Breast epithelium (tissue), 3 donors: ENCODE results near the gene GSG1L2.

Experiments used
- POLR2A ChIP-seq: fragments of 450-650 bp; IDR thresholded peaks from one replicate; pipeline ENCODE4 v1.6.1; 2016; ENCODE audit warnings: antibody characterized with exemption, mild to moderate bottlenecking, moderate library complexity
- TF ChIP-seq, protein P1 (sequence below), 3 donors: fragments of 450-650 bp; IDR thresholded peaks; one replicate each; pipeline ENCODE4 v1.5.1; 2016 to 2017; ENCODE audit warnings: antibody characterized with exemption in 3 of 3, mild to moderate bottlenecking in 3 of 3, moderate library complexity in 3 of 3

DNA sequence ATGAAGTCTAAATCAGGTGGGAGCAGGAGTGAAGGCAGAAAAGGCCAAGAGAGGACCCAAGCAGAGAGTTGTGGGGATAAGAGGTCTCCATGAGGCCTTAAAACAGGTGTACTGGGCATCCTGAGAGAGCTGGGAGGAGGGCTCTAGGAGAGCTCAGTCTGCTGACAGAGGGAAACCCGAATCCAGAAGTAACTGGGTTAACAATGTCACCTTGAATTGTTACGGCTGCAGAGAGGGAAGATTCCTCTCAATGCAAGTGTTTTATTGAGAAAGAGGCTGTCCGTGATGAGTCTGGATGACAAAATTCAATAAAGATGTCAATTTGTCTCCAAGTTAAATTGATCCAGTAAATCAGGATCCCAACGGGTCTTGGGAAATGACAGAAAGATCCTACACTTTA lies 38.8 kb downstream of the GSG1L2 start:
- TF ChIP-seq, protein P1, sequence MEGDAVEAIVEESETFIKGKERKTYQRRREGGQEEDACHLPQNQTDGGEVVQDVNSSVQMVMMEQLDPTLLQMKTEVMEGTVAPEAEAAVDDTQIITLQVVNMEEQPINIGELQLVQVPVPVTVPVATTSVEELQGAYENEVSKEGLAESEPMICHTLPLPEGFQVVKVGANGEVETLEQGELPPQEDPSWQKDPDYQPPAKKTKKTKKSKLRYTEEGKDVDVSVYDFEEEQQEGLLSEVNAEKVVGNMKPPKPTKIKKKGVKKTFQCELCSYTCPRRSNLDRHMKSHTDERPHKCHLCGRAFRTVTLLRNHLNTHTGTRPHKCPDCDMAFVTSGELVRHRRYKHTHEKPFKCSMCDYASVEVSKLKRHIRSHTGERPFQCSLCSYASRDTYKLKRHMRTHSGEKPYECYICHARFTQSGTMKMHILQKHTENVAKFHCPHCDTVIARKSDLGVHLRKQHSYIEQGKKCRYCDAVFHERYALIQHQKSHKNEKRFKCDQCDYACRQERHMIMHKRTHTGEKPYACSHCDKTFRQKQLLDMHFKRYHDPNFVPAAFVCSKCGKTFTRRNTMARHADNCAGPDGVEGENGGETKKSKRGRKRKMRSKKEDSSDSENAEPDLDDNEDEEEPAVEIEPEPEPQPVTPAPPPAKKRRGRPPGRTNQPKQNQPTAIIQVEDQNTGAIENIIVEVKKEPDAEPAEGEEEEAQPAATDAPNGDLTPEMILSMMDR (IDR thresholded peaks at IDR 0.05) = no peak
- no peak for TF ChIP-seq POLR2A
